Kasumi-1 (cell line): ENCODE data around the gene NCK1.
"Not testable (repeated sequence)": the region's sequence is repeated elsewhere in the genome, so short reads cannot be mapped to it uniquely, and the experiment has no call there.

Experiments
- DNase-seq, 2 experiments: peaks; one replicate each; lab custom pipeline; 2025; lab: John Stamatoyannopoulos, UW

NCK1 gene

GRCh38 chr3:136949146-136949545, 87.1 kb downstream of the NCK1 start:
- DNase-seq, result no peak

DNA sequence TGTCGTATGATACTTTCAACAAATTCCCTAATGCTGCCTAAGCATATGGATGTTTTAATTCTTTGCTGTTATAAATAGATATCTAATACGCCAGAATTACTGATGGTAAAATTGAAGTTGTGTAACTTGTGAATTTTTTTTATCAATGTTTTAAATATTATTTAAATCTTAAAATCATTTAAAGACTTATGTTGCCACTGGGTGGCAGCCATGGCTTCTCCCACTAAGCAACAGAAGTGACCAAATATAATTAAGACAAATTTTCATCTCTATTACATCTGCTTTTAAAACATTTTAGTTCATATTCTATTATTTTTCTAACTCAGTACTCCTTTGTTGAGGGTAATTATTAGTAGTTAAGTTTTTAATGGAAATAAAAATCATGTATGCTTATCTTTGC, 87.7 kb downstream of the NCK1 start:
- peak in 1 of 2 experiments; percentile 1 for DNase-seq

DNA sequence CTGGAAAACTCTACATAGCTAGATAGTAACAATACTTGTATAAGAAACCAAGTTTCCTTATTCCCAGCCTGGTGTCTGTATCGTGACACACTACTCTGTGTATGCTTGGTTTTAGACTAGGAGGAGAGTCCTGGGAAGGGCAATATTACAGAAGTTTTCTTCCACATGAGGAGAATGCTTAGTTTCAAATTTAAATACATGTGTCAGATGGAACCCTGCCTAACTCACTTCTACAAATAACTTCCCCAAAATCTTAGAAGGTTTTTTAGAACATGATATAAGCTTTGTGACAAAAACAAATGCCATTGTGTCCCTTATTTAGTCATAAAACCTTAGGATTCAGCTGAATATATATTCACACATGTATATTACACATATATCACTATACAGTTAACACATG, 88.6 kb downstream of the NCK1 start:
- DNase-seq, result peak in 1 of 2 experiments; percentile 5

- no peak for DNase-seq
Observed at GRCh38 chr3:136952292-136952691, 90.3 kb downstream of the NCK1 start.

- DNase-seq, result no peak
Observed at GRCh38 chr3:136954251-136954650, 92.2 kb downstream of the NCK1 start.

DNA sequence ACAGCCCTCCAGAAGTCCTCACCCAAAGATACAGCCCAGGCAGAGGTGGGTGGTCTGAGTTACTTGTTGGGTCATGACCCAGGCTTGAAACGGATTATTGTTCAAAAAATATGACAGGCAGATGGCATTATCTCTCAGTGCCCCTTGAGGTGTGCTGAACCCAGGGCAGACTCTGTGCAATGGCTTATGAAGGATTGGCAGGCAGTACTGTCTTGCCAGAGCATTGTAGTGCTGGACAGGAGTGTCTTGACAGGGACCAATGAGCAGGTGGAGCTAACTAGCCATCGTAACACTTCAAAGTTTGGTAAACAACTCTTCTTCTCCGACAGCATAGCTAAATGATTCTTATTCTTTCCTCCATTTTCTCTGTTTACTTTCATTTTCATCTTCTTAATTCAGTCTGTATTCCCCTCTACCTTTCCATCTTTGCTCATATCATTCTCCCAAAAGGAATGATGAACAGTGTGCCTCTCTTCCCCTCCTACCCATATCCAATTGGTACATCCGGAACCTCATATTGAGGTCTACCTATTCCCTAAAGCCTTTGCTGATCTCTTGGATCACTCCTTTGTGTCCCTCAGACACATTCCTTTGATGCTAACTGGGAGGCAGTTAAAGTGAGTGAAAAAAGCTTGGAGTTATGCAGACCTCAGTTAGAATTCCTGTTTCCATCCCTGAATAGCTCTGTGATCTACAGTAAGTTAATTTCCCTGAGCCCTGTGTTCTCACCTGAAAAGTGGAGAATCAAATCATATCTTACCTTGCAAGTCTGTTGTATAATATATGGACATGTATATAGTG, 93.2 kb downstream of the NCK1 start:
- DNase-seq, result no peak

DNA sequence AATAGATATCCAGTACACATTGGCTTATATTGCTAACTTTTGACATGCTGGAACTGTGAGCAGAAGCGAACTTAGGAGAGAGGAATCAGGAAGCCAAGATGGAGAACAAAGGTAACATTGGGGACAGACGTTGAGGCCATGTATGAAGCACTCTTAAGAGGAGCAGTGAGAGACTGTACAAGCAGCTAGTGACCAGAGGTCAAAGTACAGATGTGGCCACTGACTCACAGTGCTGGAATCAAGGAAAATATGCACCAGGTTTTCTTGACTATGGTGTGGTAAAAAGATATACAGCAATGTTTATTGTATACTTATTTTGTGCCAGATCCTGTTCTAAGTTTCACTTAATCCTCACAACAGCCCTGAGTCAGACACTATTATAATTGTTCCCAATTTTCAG, 93.8 kb downstream of the NCK1 start:
- DNase-seq, result no peak

- no peak for DNase-seq
Observed at GRCh38 chr3:136956971-136957370, 95.0 kb downstream of the NCK1 start.

GRCh38 chr3:136957751-136958288, 95.8 kb downstream of the NCK1 start, which contains the start of gene IL20RB:
Gene IL20RB (plus strand): TSS chr3:136957983. CDS start chr3:136958114, 131 bp downstream.
- no peak for DNase-seq

DNA sequence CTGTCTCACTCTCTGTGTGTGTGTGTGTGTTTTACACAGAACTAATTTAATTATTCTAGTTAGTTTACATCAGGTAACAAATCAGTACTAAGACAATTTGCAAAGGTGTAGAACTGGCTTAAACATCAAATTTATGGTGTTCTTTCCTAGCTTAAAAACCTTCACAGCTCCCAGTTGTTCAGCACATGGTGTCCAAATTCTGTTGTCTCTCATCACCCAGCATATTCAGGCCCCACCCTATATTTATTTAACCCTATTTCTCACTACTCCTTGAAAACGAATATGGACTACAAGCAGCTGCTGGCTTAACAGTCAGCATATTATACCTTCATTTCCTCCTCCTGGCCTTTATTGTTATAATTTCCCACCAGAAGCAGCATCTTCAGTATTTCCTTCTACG, 96.9 kb downstream of the NCK1 start:
- DNase-seq, result no peak

GRCh38 chr3:136959599-136959998, 97.6 kb downstream of the NCK1 start:
- DNase-seq, result no peak

- DNase-seq, result no peak
Observed at GRCh38 chr3:136960838-136961836, 99.1 kb downstream of the NCK1 start.

GRCh38 chr3:136962927-136963326, 100.9 kb downstream of the NCK1 start:
- DNase-seq, result no peak

- not testable (repeated sequence) for DNase-seq
Observed at GRCh38 chr3:136969539-136969938, 107.5 kb downstream of the NCK1 start.

DNA sequence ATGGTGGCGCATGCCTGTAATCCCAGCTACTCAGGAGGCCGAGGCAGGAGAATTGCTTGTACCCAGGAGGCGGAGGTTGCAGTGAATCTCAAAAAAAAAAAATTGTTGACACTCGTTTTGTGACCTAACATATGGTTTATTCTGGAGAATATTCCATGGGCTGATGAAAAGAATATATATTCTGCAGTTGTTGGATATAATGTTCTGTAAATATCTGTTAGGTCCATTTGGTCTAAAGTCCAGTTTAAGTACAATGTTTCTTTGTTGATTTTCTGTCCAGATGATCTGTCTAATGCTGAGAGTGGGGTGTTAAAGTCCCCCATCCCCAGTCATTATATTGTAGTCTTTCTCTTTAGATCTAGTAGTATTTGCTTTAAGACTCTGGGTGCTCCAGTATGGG, 111.3 kb downstream of the NCK1 start:
- no peak for DNase-seq

- DNase-seq, result no peak
Observed at GRCh38 chr3:136974670-136975069, 112.7 kb downstream of the NCK1 start.

GRCh38 chr3:136979204-136979603, 117.2 kb downstream of the NCK1 start:
- DNase-seq, result no peak

DNA sequence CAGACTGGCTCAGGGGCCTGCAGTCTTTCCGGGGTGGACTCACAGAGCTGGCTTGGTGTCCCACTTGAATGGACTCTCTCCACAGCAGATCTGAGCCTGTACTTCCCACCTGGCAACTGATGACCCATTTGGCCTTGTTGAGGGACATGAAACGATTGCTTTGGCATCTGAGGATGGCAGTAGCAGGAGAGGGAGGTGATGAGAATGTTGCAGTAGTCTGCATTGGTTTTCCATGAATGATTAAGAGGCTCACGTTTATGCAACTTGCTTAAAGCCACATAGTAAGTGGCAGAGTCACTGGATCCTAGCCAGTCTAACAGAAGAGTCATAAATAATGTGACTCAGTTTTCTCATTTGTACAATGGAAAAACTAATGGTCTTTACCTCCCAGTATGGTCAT, 117.7 kb downstream of the NCK1 start:
- DNase-seq, result no peak

DNA sequence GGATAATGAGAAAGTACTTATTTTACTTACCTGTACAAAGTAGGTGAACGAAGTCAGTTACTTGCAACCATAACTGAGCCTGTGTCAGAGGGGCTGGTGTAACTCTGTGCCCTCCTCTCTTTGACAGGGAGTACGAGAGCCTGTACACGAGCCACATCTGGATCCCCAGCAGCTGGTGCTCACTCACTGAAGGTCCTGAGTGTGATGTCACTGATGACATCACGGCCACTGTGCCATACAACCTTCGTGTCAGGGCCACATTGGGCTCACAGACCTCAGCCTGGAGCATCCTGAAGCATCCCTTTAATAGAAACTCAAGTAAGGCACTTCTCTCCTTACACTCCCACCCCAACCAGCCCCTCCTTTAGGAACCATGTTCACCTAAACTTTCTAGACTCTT, 120.0 kb downstream of the NCK1 start:
- DNase-seq, result no peak

GRCh38 chr3:136982520-136983138, 120.6 kb downstream of the NCK1 start:
- DNase-seq, result no peak

DNA sequence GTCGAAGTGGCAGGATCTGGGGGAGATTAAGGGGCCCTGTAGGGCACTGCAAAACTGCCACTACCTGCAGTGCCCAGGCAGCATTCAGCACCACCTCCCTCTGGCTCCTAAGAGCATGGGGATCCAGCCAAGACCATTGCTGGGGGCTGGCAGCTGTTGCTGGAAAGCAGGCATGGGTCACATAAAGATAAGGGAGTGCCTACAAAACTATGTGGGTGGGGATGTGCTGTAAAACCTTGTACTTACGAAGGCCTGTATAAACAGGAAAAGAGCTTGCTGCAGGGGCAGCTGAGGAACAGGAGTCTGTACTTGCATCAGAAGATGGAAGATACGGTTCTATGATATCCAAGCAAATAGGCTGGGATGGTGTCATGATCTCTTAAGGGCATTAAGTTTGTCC, 122.8 kb downstream of the NCK1 start:
- DNase-seq, result no peak

- DNase-seq, result not testable (repeated sequence)
Observed at GRCh38 chr3:136987398-136987980, 125.5 kb downstream of the NCK1 start.
